ENCODE measurements around the gene SPEM1. TPM values are rescaled to one million over a fixed set of nuclear protein-coding genes. Genes with fewer than 3 reads are reported as not detected.

Gene SPEM1
- total and polyA plus RNA-seq, 5 donors: not detected

GRCh38 chr17:7410634-7411426 lies 9.3 kb upstream of the SPEM1 start:
- H3K4me3 ChIP-seq (ENCODE audit: low read length): no peak overlapping the region
- 90% methylated on average over 25 of the region's 25 CpGs for WGBS
- intact Hi-C loops (cut with DNase I): no loop called here
- DNase-seq: peak in 1 of 3 donors; percentile 45
- no peaks in the 10 kb centered on the region for H3K27me3 ChIP-seq (ENCODE audit: control insufficient read depth, insufficient read depth)
- no peak for ATAC-seq
- H3K4me1 ChIP-seq (ENCODE audit: control insufficient read depth, insufficient read depth, low read length): no peaks in the 10 kb centered on the region
- no peak overlapping the region for H3K27ac ChIP-seq (ENCODE audit: low read length)
- no peaks in the 10 kb centered on the region for H3K9me3 ChIP-seq (ENCODE audit: control insufficient read depth, low read length)

DNA sequence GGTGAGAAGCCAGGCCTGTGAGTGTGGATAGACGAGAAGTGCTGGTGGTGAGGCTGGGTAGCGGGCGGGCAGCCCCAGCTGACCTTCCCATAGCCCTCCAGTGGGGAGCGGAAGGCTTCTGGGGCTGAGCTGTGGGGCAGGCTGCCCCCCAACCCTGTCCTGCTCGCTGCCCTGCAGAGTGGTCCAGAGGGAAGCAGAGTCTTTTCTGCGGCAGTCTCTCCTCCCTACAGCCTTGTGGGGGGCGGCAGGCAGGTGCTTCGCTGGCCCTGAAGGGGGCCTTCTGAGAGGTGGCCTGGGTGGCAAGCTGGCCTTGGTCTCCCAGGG lies 8.7 kb upstream of the SPEM1 start:
- peak in 1 of 3 donors; percentile 46 for DNase-seq
- no peak overlapping the region for H3K4me3 ChIP-seq (ENCODE audit: low read length)
- WGBS: 92% methylated on average over 8 of the region's 8 CpGs
- H3K27ac ChIP-seq (ENCODE audit: low read length): no peak overlapping the region
- no peaks in the 10 kb centered on the region for H3K4me1 ChIP-seq (ENCODE audit: control insufficient read depth, insufficient read depth, low read length)
- no peaks in the 10 kb centered on the region for H3K9me3 ChIP-seq (ENCODE audit: control insufficient read depth, low read length)
- ATAC-seq: no peak
- intact Hi-C loops (cut with DNase I): no loop called here
- no peaks in the 10 kb centered on the region for H3K27me3 ChIP-seq (ENCODE audit: control insufficient read depth, insufficient read depth)

- DNase-seq (peak in 1 of 3 donors; percentile 27), ATAC-seq (peak in 1 of 2 donors; percentile 3)
- Histone ChIP-seq H3K9me3 (ENCODE audit: control insufficient read depth, low read length) (no peaks in the 10 kb centered on the region), H3K27ac (ENCODE audit: low read length) (no peak overlapping the region), H3K4me1 (ENCODE audit: control insufficient read depth, insufficient read depth, low read length) (no peaks in the 10 kb centered on the region), H3K4me3 (ENCODE audit: low read length) (no peak overlapping the region), H3K27me3 (ENCODE audit: control insufficient read depth, insufficient read depth) (no peaks in the 10 kb centered on the region)
- 78% methylated on average over 6 of the region's 6 CpGs for WGBS
- intact Hi-C loops (cut with DNase I): no loop called here
Measured at GRCh38 chr17:7413346-7413985, 6.7 kb upstream of the SPEM1 start.

DNA sequence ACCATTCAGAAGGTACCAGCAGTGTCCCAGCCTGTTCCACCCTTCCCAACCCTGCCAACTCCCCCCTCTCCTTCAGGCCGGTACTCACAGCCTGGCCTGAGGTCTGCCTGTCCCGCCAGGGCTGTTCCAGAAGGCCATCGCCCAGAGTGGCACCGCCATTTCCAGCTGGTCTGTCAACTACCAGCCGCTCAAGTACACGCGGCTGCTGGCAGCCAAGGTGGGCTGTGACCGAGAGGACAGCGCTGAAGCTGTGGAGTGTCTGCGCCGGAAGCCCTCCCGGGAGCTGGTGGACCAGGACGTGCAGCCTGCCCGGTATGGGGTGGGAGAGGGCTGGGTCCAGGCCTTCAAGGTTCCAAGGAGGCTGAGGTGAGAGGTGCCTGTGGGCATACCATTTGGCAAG lies 5.3 kb upstream of the SPEM1 start:
- no peak for ATAC-seq
- intact Hi-C loops (cut with DNase I): no loop called here
- DNase-seq: peak in 1 of 3 donors; percentile 54
- H3K4me1 ChIP-seq (ENCODE audit: control insufficient read depth, insufficient read depth, low read length): no peaks in the 10 kb centered on the region
- H3K9me3 ChIP-seq (ENCODE audit: control insufficient read depth, low read length): no peaks in the 10 kb centered on the region
- 86% methylated on average over 14 of the region's 14 CpGs for WGBS
- no peak overlapping the region for H3K27ac ChIP-seq (ENCODE audit: low read length)
- H3K27me3 ChIP-seq (ENCODE audit: control insufficient read depth, insufficient read depth): no peaks in the 10 kb centered on the region
- no peak overlapping the region for H3K4me3 ChIP-seq (ENCODE audit: low read length)

DNA sequence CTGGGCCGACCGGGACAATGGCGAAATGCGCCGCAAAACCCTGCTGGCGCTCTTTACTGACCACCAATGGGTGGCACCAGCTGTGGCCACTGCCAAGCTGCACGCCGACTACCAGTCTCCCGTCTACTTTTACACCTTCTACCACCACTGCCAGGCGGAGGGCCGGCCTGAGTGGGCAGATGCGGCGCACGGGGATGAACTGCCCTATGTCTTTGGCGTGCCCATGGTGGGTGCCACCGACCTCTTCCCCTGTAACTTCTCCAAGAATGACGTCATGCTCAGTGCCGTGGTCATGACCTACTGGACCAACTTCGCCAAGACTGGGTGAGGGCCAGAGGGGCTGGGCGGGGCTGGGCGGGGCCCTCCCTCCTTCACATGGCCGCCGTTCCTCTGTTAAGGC lies 4.3 kb upstream of the SPEM1 start:
- peak in 2 of 3 donors; percentile 48 to 50 for DNase-seq
- H3K4me3 ChIP-seq (ENCODE audit: low read length): no peak overlapping the region
- no peaks in the 10 kb centered on the region for H3K27me3 ChIP-seq (ENCODE audit: control insufficient read depth, insufficient read depth)
- no peak for ATAC-seq
- intact Hi-C loops (cut with DNase I): no loop called here
- H3K4me1 ChIP-seq (ENCODE audit: control insufficient read depth, insufficient read depth, low read length): no peaks in the 10 kb centered on the region
- 87% methylated on average over 23 of the region's 23 CpGs for WGBS
- no peaks in the 10 kb centered on the region for H3K9me3 ChIP-seq (ENCODE audit: control insufficient read depth, low read length)
- no peak overlapping the region for H3K27ac ChIP-seq (ENCODE audit: low read length)

DNA sequence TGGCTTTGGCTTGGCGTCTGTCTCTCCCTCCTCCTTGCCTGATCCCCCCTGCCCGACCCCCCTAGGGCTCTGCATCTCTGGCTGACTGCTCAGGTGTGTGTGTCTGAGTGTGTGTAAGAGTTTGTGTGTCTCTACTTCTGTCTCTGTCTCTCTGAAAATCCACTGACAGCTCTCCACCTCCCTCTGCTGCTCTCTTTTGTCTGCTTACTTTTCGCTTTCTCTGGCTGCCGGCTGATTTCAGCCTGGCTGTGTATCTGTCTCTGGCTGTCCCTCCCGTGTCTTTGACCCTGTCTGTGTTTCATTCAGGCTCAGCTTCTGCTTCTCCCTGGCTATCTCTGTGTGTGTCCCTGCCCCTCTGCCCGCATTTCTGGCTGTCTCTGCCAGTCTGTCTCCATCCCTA lies 3.8 kb upstream of the SPEM1 start:
- WGBS: 74% methylated on average over 6 of the region's 6 CpGs
- intact Hi-C loops (cut with DNase I): no loop called here
- no peak overlapping the region for H3K27ac ChIP-seq (ENCODE audit: low read length)

DNA sequence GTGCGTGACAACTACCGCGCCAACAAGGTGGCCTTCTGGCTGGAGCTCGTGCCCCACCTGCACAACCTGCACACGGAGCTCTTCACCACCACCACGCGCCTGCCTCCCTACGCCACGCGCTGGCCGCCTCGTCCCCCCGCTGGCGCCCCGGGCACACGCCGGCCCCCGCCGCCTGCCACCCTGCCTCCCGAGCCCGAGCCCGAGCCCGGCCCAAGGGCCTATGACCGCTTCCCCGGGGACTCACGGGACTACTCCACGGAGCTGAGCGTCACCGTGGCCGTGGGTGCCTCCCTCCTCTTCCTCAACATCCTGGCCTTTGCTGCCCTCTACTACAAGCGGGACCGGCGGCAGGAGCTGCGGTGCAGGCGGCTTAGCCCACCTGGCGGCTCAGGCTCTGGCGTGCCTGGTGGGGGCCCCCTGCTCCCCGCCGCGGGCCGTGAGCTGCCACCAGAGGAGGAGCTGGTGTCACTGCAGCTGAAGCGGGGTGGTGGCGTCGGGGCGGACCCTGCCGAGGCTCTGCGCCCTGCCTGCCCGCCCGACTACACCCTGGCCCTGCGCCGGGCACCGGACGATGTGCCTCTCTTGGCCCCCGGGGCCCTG lies 3.0 kb upstream of the SPEM1 start:
- H3K4me1 ChIP-seq (ENCODE audit: control insufficient read depth, insufficient read depth, low read length): no peaks in the 10 kb centered on the region
- ATAC-seq (no peak), DNase-seq (peak in 2 of 3 donors; percentile 46 to 52)
- H3K4me3 ChIP-seq (ENCODE audit: low read length): no peak overlapping the region
- WGBS: 96% methylated on average over 54 of the region's 54 CpGs
- no peak overlapping the region for H3K27ac ChIP-seq (ENCODE audit: low read length)
- intact Hi-C loops (cut with DNase I): no loop called here
- H3K9me3 ChIP-seq (ENCODE audit: control insufficient read depth, low read length): no peaks in the 10 kb centered on the region
- H3K27me3 ChIP-seq (ENCODE audit: control insufficient read depth, insufficient read depth): no peaks in the 10 kb centered on the region

More for the DNA sequence above, 3.8 kb upstream of the SPEM1 start:
- no peaks in the 10 kb centered on the region for H3K27me3 ChIP-seq (ENCODE audit: control insufficient read depth, insufficient read depth)
- no peaks in the 10 kb centered on the region for H3K4me1 ChIP-seq (ENCODE audit: control insufficient read depth, insufficient read depth, low read length)
- no peaks in the 10 kb centered on the region for H3K9me3 ChIP-seq (ENCODE audit: control insufficient read depth, low read length)
- DNase-seq (peak in 1 of 3 donors; percentile 12), ATAC-seq (no peak)
- no peak overlapping the region for H3K4me3 ChIP-seq (ENCODE audit: low read length)

DNA sequence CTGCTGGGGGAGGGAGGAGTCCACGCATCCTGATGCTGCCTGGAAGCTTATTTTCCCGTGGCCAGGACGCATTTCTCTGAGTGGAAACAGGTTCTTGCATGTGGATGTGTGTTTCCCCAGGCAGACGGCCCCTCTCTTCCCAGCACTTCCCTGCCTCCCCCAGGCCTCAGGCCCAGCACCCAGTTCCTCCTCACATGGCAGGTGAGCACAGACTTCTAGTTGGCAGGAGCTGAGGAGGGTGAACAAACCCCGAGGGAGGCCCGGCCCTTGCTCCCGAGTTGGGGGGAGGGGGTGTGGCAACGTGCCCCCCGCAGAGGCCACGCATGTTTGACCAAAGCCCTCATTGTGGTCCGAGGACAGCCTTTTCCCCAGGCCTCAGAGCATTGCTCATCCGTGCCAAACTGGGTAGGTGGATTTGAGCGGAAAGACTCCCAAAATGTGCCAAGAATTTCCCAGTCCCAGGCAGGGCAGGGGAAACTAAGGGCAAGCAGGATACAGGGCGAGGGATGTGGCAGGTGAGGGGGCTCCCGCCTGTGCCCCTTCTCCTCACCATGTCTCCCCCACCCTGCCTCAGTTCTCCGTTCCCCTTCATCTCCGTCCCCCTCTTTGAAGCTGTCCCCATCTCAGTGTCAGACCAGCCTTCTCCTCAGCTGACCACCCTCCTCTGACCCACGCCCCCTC lies 1.5 kb upstream of the SPEM1 start:
- no peak for ATAC-seq
- no peaks in the 10 kb centered on the region for H3K4me1 ChIP-seq (ENCODE audit: control insufficient read depth, insufficient read depth, low read length)
- no peaks in the 10 kb centered on the region for H3K27me3 ChIP-seq (ENCODE audit: control insufficient read depth, insufficient read depth)
- WGBS: 69% methylated on average over 18 of the region's 18 CpGs
- H3K9me3 ChIP-seq (ENCODE audit: control insufficient read depth, low read length): no peaks in the 10 kb centered on the region
- no peak overlapping the region for H3K4me3 ChIP-seq (ENCODE audit: low read length)
- DNase-seq: peak in 2 of 3 donors; percentile 30 to 54
- intact Hi-C loops (cut with DNase I): no loop called here
- H3K27ac ChIP-seq (ENCODE audit: low read length): no peak overlapping the region

DNA sequence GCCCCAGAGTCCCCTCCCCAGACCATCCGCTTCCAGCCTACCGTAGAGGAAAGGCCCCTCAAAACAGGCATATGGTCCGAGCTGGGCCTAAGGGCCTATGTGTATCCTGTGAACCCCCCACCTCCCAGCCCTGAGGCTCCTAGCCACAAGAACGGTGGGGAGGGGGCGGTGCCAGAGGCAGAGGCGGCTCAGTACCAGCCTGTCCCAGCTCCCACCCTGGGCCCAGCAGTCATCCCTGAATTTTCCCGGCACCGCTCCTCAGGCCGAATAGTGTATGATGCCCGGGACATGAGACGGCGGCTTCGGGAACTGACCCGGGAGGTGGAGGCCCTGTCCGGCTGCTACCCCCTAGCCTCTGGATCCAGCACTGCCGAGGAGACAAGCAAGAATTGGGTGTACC lies 1.1 kb downstream of the SPEM1 start:
- Histone ChIP-seq H3K4me1 (ENCODE audit: control insufficient read depth, insufficient read depth, low read length) (no peaks in the 10 kb centered on the region), H3K4me3 (ENCODE audit: low read length) (no peak overlapping the region), H3K27me3 (ENCODE audit: control insufficient read depth, insufficient read depth) (no peaks in the 10 kb centered on the region), H3K27ac (ENCODE audit: low read length) (no peak overlapping the region), H3K9me3 (ENCODE audit: control insufficient read depth, low read length) (no peaks in the 10 kb centered on the region)
- intact Hi-C loops (cut with DNase I): no loop called here
- ATAC-seq (peak in 1 of 2 donors; percentile 10), DNase-seq (peak in 2 of 3 donors; percentile 27 to 31)
- 93% methylated on average over 16 of the region's 16 CpGs for WGBS

DNA sequence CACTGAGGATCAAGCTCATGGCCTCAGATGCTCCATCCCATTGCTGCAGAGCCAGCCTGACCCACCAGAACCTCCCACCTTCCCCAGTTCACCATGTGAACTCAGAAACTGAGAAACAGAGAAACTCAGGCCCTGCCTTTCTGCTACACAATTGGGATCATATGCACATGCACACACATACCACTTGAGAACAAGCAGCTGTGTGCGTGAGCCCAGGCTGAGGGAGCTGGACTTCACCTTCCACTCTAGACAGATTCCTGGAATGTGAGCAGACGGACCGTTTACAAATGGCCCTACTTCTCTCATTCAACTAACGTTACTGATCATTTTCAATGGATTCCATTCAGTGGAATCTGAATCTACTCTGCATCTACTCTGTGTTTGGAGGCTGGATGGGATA lies 3.6 kb downstream of the SPEM1 start:
- Histone ChIP-seq H3K27me3 (ENCODE audit: control insufficient read depth, insufficient read depth) (no peaks in the 10 kb centered on the region), H3K9me3 (ENCODE audit: control insufficient read depth, low read length) (no peaks in the 10 kb centered on the region), H3K4me3 (ENCODE audit: low read length) (no peak overlapping the region), H3K4me1 (ENCODE audit: control insufficient read depth, insufficient read depth, low read length) (no peaks in the 10 kb centered on the region), H3K27ac (ENCODE audit: low read length) (no peak overlapping the region)
- ATAC-seq (no peak), DNase-seq (no peak)
- intact Hi-C loops (cut with DNase I): no loop called here
- WGBS: 55% methylated on average over 4 of the region's 4 CpGs

DNA sequence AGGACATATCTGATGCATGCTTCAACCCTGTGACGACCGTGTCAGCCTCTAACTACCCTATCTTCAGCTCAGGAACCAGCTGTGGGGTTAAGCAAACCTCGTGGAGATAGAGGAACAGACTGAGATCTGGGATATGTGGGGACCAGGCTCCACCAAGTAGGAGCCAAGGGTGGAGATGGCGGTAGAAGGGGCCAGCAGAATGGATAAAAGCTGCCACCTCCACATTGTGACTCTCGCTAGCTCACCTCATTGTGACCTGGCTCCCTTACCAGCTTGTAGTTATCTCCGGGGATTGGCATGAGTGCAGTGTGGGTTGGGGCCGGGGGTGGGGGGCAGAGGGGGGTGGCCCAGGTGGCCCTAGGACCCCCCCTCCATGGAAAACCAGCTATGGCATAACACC lies 5.2 kb downstream of the SPEM1 start, which contains the start of gene SPEM2:
TSS of gene SPEM2 (plus strand) at position 301 of the 400 bp plus-strand sequence. CDS start at position 374, 73 bp downstream.
- Histone ChIP-seq H3K27me3 (ENCODE audit: control insufficient read depth, insufficient read depth) (no peaks in the 10 kb centered on the region), H3K27ac (ENCODE audit: low read length) (no peak within 1 kb of the TSS), H3K9me3 (ENCODE audit: control insufficient read depth, low read length) (no peaks in the 10 kb centered on the region), H3K4me1 (ENCODE audit: control insufficient read depth, insufficient read depth, low read length) (no peaks in the 10 kb centered on the region), H3K4me3 (ENCODE audit: low read length) (no peak within 1 kb of the TSS)
- intact Hi-C loops (cut with DNase I): no loop called here
- no peak for ATAC-seq
- WGBS: 74% methylated on average over 7 of the region's 7 CpGs
- no peak for DNase-seq
